Esophagus squamous epithelium (tissue), 5 donors: ENCODE results near the gene RRP36. TPM values are rescaled to one million over a fixed set of nuclear protein-coding genes. Genes with fewer than 3 reads are reported as not detected.

Experiments used
- DNase-seq: peaks from one replicate; lab custom pipeline; 2025; lab: John Stamatoyannopoulos, UW
- H3K27ac ChIP-seq, 4 donors: fragments of 200-600 bp; sonication (generic); one replicate each; pipeline ENCODE4 v1.5.1; 2016 to 2019; ENCODE audit warnings: mild to moderate bottlenecking in 1 of 4
- H3K27me3 ChIP-seq, 4 donors: fragments of 200-600 bp; sonication (generic); 1 replicate in 3 of 4; 2 replicates in 1 of 4; pipeline versions ENCODE4 v1.5.1 to v1.6.0; 2017 to 2021; ENCODE audit warnings: antibody characterized with exemption in 1 of 4
- H3K36me3 ChIP-seq, 3 donors: fragments of 200-600 bp; sonication (generic); one replicate each; pipeline ENCODE4 v1.5.1; 2016 to 2019
- H3K4me1 ChIP-seq, 3 donors: fragments of 200-600 bp; sonication (generic); one replicate each; pipeline ENCODE4 v1.5.1; 2017 to 2019
- H3K4me3 ChIP-seq, 4 donors: fragments of 200-600 bp; sonication (generic); 1 replicate in 3 of 4; 2 replicates in 1 of 4; pipeline ENCODE4 v1.5.1; 2016 to 2019; ENCODE audit warnings: mild to moderate bottlenecking in 2 of 4, moderate library complexity in 1 of 4
- H3K9me3 ChIP-seq, 3 donors: fragments of 200-600 bp; sonication (generic); one replicate each; pipeline ENCODE4 v1.5.1; 2016 to 2019
- CTCF ChIP-seq, 6 experiments: fragments of 450-650 bp in 4 of 6; fragments of 200-600 bp in 2 of 6; sonication (generic) in 2 of 6; IDR thresholded peaks; one replicate each; pipeline ENCODE4 v1.5.1; 2016 to 2019; ENCODE audit warnings: antibody characterized with exemption in 6 of 6, mild to moderate bottlenecking in 4 of 6, moderate library complexity in 4 of 6
- POLR2A ChIP-seq, 4 donors: fragments of 450-650 bp; IDR thresholded peaks; one replicate each; pipeline ENCODE4 v1.6.1; 2017; ENCODE audit warnings: antibody characterized with exemption in 4 of 4, mild to moderate bottlenecking in 4 of 4, moderate library complexity in 3 of 4
- WGBS, 2 donors: methylation state at CpG; one replicate each; pipeline ENCODE4 v1.1.5; 2018; 5-methylcytosine and 5-hydroxymethylcytosine counted together
- intact Hi-C: fragments of 100-400 bp; cut with DNase I; formaldehyde crosslinking; loops from one replicate; pipeline ENCODE4 v1.15.0; 2022
- total RNA-seq, 4 donors: library from RNA; depleted of rRNA; stranded (reverse); fragments of >200 nt; gene quantifications; one replicate each; pipeline ENCODE4 v1.1.0, GENCODE V29; 2016
- donor health status: DM: yes; HTN: yes; CAD: no.

Gene RRP36
- total RNA-seq, 4 donors from 2014 or later, result 52.5 to 66.4 (median 65.4) TPM

GRCh38 chr6:42984001-42984923 is 37.2 kb upstream of the RRP36 start, which contains the start of gene PPP2R5D:
TSS of gene PPP2R5D (plus strand) at chr6:42984570. CDS start at chr6:42984678, 108 bp downstream.
- intact Hi-C loops, result no loop called here
- peak; percentile 93 for DNase-seq
- Histone ChIP-seq H3K4me3 (peak within 1 kb of the TSS; percentile 63 to 99 (median 74)), H3K4me1 (peaks cover 30 to 65% (median 34%) of the 10 kb centered on the region in 3 donors), H3K27ac (peak within 1 kb of the TSS; percentile 86 to 94 (median 88)), H3K27me3 (no peaks in the 10 kb centered on the region), H3K36me3 (peaks cover 0 to 7% (median 3%) of the 10 kb centered on the region in 3 donors), H3K9me3 (no peaks in the 10 kb centered on the region)
- WGBS, 2 donors, result 1% methylated on average over 25 to 27 of the region's 59 CpGs
- TF ChIP-seq POLR2A (IDR thresholded peaks at IDR 0.05), result peak in 1 of 4 donors; percentile 79
- peak in 3 of 6 experiments; percentile 10 to 24 (median 21) for TF ChIP-seq CTCF (IDR thresholded peaks at IDR 0.05)

DNA sequence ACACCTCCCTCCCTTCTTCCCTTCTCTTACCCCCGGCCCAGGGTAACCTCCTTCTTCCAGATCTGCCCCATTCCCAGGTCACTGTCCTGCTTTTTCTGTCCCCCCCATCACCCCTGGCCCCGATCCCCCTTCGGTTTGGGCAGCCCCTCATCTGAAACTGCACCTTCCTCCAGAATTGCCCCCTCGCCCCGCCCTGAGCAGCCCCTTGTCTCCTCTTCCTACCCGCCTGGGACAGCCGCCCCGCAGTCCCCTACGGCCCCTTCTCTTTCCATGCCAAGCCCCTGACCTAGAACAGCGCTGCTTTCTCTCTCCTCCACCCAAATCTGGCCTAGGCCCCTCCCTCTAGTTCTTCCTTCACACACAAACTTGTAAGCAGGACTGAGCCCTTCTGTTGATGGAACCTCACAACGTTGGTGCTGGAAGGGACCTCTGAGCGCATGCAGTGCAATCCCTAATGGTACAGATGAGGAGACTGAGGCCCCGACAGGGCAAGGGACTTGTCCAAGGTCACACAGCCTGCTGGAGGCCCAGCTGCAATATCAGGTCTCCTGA is 36.4 kb upstream of the RRP36 start:
- intact Hi-C loops, result no loop called here
- Histone ChIP-seq H3K9me3 (no peaks in the 10 kb centered on the region), H3K4me1 (peaks cover 24 to 57% (median 29%) of the 10 kb centered on the region in 3 donors), H3K4me3 (peak overlapping the region; percentile 63 to 99 (median 74)), H3K36me3 (peaks cover 0 to 14% (median 9%) of the 10 kb centered on the region in 3 donors), H3K27me3 (no peaks in the 10 kb centered on the region), H3K27ac (peak overlapping the region; percentile 86 to 94 (median 88))
- DNase-seq, result no peak
- no peak for TF ChIP-seq POLR2A (IDR thresholded peaks at IDR 0.05)
- TF ChIP-seq CTCF (IDR thresholded peaks at IDR 0.05), result no peak
- WGBS, 2 donors, result 7 to 11% methylated on average over 7 to 13 of the region's 13 CpGs

DNA sequence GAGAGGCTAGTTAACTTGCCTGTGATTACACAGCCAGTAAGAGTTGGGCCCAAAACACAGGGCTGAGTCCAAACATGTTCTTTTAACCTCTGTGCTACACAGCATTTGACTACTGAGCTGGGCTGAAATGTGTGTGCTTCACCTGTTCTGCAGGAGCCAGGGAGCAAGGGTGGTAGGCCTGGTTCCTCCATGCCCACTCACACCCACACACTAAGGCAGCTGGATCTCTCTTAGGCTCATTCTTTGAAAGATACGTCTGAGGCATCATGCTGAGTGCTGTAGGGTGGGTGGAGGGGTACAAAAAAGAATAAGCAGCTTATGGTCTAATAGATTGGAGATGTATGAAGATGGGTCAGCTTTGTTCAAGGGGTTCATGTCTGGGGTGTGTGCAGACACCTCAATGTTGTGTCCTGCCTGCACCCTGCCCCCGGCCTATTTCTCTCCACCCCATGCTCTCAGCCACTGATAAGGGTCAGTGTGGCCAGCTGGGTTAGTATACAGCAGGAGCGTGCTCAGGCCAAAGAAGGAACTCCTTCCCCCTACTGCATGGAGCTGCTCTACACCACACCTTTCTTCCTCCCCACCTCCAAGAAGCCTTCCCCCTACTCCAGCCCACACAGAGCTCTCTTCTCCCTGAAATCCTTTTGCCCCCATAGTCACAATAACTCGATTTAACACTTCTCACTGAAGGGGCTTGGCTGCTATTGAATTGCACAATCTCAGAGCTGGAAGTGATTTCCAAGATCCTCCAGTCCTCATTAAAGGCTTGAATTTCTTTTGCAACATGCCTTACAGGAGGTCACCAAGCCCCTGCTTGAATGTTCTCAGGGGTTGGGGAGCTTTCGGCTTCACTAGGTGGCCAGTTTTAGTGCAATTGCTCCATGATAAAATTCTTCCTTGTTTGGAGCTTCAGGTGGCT is 33.6 kb upstream of the RRP36 start:
- Histone ChIP-seq H3K27me3 (no peaks in the 10 kb centered on the region), H3K36me3 (peaks cover 0 to 42% (median 9%) of the 10 kb centered on the region in 3 donors), H3K4me1 (peaks cover 24 to 52% (median 27%) of the 10 kb centered on the region in 3 donors), H3K9me3 (no peaks in the 10 kb centered on the region), H3K27ac (no peak overlapping the region), H3K4me3 (no peak overlapping the region)
- 79 to 80% methylated on average over 5 of the region's 5 CpGs for WGBS, 2 donors
- TF ChIP-seq CTCF (IDR thresholded peaks at IDR 0.05), result no peak
- TF ChIP-seq POLR2A (IDR thresholded peaks at IDR 0.05), result no peak
- no peak for DNase-seq
- intact Hi-C loops, result no loop called here

GRCh38 chr6:42988486-42989020 is 32.9 kb upstream of the RRP36 start:
- TF ChIP-seq POLR2A (IDR thresholded peaks at IDR 0.05), result no peak
- no peak for TF ChIP-seq CTCF (IDR thresholded peaks at IDR 0.05)
- 67% methylated on average over 1 of the region's 1 CpG; no CpG with 5 or more reads in 1 of the 2 donors for WGBS, 2 donors
- Histone ChIP-seq H3K4me1 (peaks cover 19 to 48% (median 23%) of the 10 kb centered on the region in 3 donors), H3K9me3 (no peaks in the 10 kb centered on the region), H3K27ac (no peak overlapping the region), H3K4me3 (no peak overlapping the region), H3K36me3 (peaks cover 0 to 50% (median 9%) of the 10 kb centered on the region in 3 donors), H3K27me3 (no peaks in the 10 kb centered on the region)
- intact Hi-C loops, result no loop called here
- DNase-seq, result no peak
